ENCODE measurements around the gene EPAS1. TPM values are rescaled to one million over a fixed set of nuclear protein-coding genes. Genes with fewer than 3 reads are reported as not detected.

EPAS1 gene
- total RNA-seq, 1 experiment from 2014 or later: 127 TPM

DNA sequence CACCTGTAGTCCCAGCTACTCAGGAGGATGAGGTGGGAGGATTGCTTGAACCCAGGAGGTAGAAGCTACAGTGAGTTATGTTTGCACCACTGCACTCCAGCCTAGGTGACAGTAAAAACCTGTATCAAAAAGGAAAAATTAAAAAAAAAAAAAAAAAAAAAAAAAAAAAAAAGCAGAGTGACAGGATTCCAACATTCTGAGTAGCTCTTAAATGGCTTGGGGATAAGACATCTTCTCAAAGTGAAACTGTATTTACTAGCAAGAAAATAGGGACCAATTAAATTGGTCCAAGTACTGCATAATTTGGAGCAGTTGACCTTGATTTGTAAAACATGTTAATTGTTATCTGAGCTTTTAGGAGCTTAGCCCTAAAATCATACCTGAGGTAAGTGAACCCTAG is 116.4 kb downstream of the EPAS1 start:
- Histone ChIP-seq H3K27ac (peak overlapping the region; percentile 58), H3F3A (ENCODE audit: insufficient read depth, low read depth) (peaks cover 68% of the 10 kb centered on the region), H3K27me3 (ENCODE audit: insufficient read depth, low read depth) (no peaks in the 10 kb centered on the region), H3K36me3 (ENCODE audit: low read depth) (no peaks in the 10 kb centered on the region), H3K9me2 (ENCODE audit: insufficient read depth) (no peaks in the 10 kb centered on the region), H2AFZ (0 out of 2 replicates have a peak overlapping the region, but pooled peaks have one; percentile 5), H3K4me3 (peak overlapping the region; percentile 2; the same call in 1 of the 2 replicates), H3K79me2 (ENCODE audit: low read depth) (peaks cover 42% of the 10 kb centered on the region), H3K4me1 (replicated peaks; ENCODE audit: insufficient read depth) (peaks cover 88% of the 10 kb centered on the region), H3K9me3 (ENCODE audit: insufficient read depth, low read depth) (peaks cover 32% of the 10 kb centered on the region), H4K20me1 (ENCODE audit: insufficient read depth) (no peaks in the 10 kb centered on the region), H3K4me2 (peak overlapping the region; percentile 54)
- intact Hi-C loops (cut with micrococcal nuclease; ENCODE audit: unreplicated experiment): no loop called here
- no peak for TF ChIP-seq EZH2 (IDR thresholded peaks at IDR 0.05; ENCODE audit: low read depth)
- TF ChIP-seq CTCF (conservative IDR thresholded peaks at IDR 0.05): no peak
- BruUV-seq (replicated peaks): no TSS peak
- peak in 1 of 2 experiments; percentile 86 for DNase-seq
- ChIA-PET CTCF (interaction anchor here (0.6 to 0.7 kb wide), 3 partner anchors 17 to 777 kb away, joined by 3 to 8 read pairs (median 6); no protein-coding TSS in a partner anchor), POLR2A (ENCODE audit: unreplicated experiment) (interaction anchor here (0.5 to 0.7 kb wide), 7 partner anchors 25 to 633 kb away, joined by 3 to 33 read pairs (median 4); no protein-coding TSS in a partner anchor)

- no TSS peak for BruUV-seq (replicated peaks)
- Histone ChIP-seq H3K9me2 (ENCODE audit: insufficient read depth) (no peaks in the 10 kb centered on the region), H3K27ac (0 out of 2 replicates have a peak overlapping the region, but pooled peaks have one; percentile 58)
These were observed 117.5 kb downstream of the EPAS1 start for GRCh38 chr2:46414701-46415100.

DNA sequence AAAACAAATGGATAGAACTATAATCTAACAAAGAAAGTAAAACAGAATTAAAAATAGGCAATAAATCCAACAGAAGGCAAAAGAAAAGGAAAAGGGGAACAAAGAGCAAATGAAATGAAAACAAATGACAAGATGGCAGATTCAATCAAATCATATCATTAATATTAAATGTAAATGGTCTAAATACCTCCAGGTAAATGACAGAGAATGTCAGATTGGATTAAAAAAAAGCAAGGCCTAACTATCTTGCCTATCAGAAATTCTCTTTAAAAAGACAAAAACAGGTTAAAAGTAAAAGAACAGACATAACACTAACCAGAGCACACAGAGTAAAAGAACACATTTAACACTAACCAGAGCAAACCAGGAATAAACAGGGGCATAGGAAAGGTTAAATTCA is 119.1 kb downstream of the EPAS1 start:
- Histone ChIP-seq H3K27me3 (ENCODE audit: insufficient read depth, low read depth) (no peaks in the 10 kb centered on the region), H3K36me3 (ENCODE audit: low read depth) (0 out of 2 replicates have a peak, but pooled peaks cover 10% of the 10 kb centered on the region), H3K4me3 (peak overlapping the region; percentile 33; the same call in 1 of the 2 replicates), H3K9me3 (ENCODE audit: insufficient read depth, low read depth) (peaks cover 50% of the 10 kb centered on the region), H3K4me1 (replicated peaks; ENCODE audit: insufficient read depth) (peaks cover 67% of the 10 kb centered on the region), H3K9me2 (ENCODE audit: insufficient read depth) (no peaks in the 10 kb centered on the region), H3F3A (ENCODE audit: insufficient read depth, low read depth) (peaks cover 46% of the 10 kb centered on the region), H2AFZ (no peak overlapping the region), H3K27ac (peak overlapping the region; percentile 77), H3K79me2 (ENCODE audit: low read depth) (peaks cover 32% of the 10 kb centered on the region), H3K4me2 (peak overlapping the region; percentile 47), H4K20me1 (ENCODE audit: insufficient read depth) (no peaks in the 10 kb centered on the region)
- no TSS peak for BruUV-seq (replicated peaks)
- DNase-seq: no peak
- TF ChIP-seq CTCF (conservative IDR thresholded peaks at IDR 0.05) (no peak), EZH2 (IDR thresholded peaks at IDR 0.05; ENCODE audit: low read depth) (no peak)
- POLR2A ChIA-PET (ENCODE audit: unreplicated experiment): no interaction called here
- intact Hi-C loops (cut with micrococcal nuclease; ENCODE audit: unreplicated experiment): no loop called here
- CTCF ChIA-PET: no interaction called here

More at GRCh38 chr2:46414701-46415100, 117.5 kb downstream of the EPAS1 start:
- Histone ChIP-seq H3K4me2 (peak overlapping the region; percentile 54), H4K20me1 (ENCODE audit: insufficient read depth) (no peaks in the 10 kb centered on the region), H3F3A (ENCODE audit: insufficient read depth, low read depth) (peaks cover 62% of the 10 kb centered on the region), H3K4me3 (no peak overlapping the region), H3K36me3 (ENCODE audit: low read depth) (0 out of 2 replicates have a peak, but pooled peaks cover 9% of the 10 kb centered on the region), H3K9me3 (ENCODE audit: insufficient read depth, low read depth) (peaks cover 42% of the 10 kb centered on the region), H3K27me3 (ENCODE audit: insufficient read depth, low read depth) (no peaks in the 10 kb centered on the region), H3K4me1 (replicated peaks; ENCODE audit: insufficient read depth) (peaks cover 83% of the 10 kb centered on the region), H3K79me2 (ENCODE audit: low read depth) (peaks cover 42% of the 10 kb centered on the region), H2AFZ (no peak overlapping the region)
- no peak for DNase-seq
- intact Hi-C loops (cut with micrococcal nuclease; ENCODE audit: unreplicated experiment): no loop called here
- POLR2A ChIA-PET (ENCODE audit: unreplicated experiment): no interaction called here
- CTCF ChIA-PET: no interaction called here
- TF ChIP-seq CTCF (conservative IDR thresholded peaks at IDR 0.05): no peak
- no peak for TF ChIP-seq EZH2 (IDR thresholded peaks at IDR 0.05; ENCODE audit: low read depth)

Data from PC-9 (cell line).